KMS-11 (cell line): ENCODE data around the gene LMLN.

Experiments
- H2AFZ ChIP-seq: fragments of 200-600 bp; sonication (generic); 2 replicates; pipeline ENCODE4 v1.6.1; 2016; ENCODE audit warnings: antibody characterized with exemption, mixed run types, low read depth
- H3K27ac ChIP-seq: fragments of 200-600 bp; sonication (generic); 2 replicates; pipeline ENCODE4 v1.6.1; 2016; ENCODE audit warnings: mild to moderate bottlenecking, mixed run types
- H3K27me3 ChIP-seq: fragments of 200-600 bp; sonication (generic); 2 replicates; pipeline ENCODE4 v1.6.1; 2017; ENCODE audit warnings: mild to moderate bottlenecking, low read depth, mixed run types, moderate library complexity; ENCODE audit not compliant: insufficient read depth
- H3K36me3 ChIP-seq: fragments of 200-600 bp; sonication (generic); 2 replicates; pipeline ENCODE4 v1.6.1; 2017; ENCODE audit warnings: mild to moderate bottlenecking, mixed run types; ENCODE audit not compliant: insufficient read depth
- H3K4me1 ChIP-seq: fragments of 200-600 bp; sonication (generic); 2 replicates; pipeline ENCODE4 v1.6.1; 2016; ENCODE audit warnings: mild to moderate bottlenecking, low read depth, mixed run types; ENCODE audit not compliant: poor library complexity, severe bottlenecking
- H3K4me2 ChIP-seq: fragments of 200-600 bp; sonication (generic); 2 replicates; pipeline ENCODE4 v1.7.0; 2016; ENCODE audit warnings: mild to moderate bottlenecking, mixed run types
- H3K4me3 ChIP-seq: fragments of 200-600 bp; sonication (generic); IDR thresholded peaks from 2 replicates; pipeline ENCODE4 v1.6.1; 2017; ENCODE audit warnings: low read depth, low read length, mixed read lengths; ENCODE audit not compliant: insufficient read depth
- H3K79me2 ChIP-seq: fragments of 200-600 bp; sonication (generic); 2 replicates; pipeline ENCODE4 v1.6.1; 2016; ENCODE audit warnings: low read depth, mixed run types; ENCODE audit not compliant: insufficient read depth
- H3K9ac ChIP-seq: fragments of 200-600 bp; sonication (generic); 2 replicates; pipeline ENCODE4 v1.6.1; 2016; ENCODE audit warnings: mild to moderate bottlenecking, mixed run types
- H4K20me1 ChIP-seq: fragments of 200-600 bp; sonication (generic); 2 replicates; pipeline ENCODE4 v1.6.1; 2016; ENCODE audit warnings: mild to moderate bottlenecking, mixed run types; ENCODE audit not compliant: insufficient read depth
- TF ChIP-seq, protein P1 (sequence below): fragments of 200-600 bp; sonication (generic); conservative IDR thresholded peaks from 2 replicates; pipeline ENCODE4 v1.6.1; 2017; ENCODE audit warnings: low read depth, mild to moderate bottlenecking, antibody characterized with exemption, low read length, moderate library complexity, mixed read lengths

Gene LMLN

DNA sequence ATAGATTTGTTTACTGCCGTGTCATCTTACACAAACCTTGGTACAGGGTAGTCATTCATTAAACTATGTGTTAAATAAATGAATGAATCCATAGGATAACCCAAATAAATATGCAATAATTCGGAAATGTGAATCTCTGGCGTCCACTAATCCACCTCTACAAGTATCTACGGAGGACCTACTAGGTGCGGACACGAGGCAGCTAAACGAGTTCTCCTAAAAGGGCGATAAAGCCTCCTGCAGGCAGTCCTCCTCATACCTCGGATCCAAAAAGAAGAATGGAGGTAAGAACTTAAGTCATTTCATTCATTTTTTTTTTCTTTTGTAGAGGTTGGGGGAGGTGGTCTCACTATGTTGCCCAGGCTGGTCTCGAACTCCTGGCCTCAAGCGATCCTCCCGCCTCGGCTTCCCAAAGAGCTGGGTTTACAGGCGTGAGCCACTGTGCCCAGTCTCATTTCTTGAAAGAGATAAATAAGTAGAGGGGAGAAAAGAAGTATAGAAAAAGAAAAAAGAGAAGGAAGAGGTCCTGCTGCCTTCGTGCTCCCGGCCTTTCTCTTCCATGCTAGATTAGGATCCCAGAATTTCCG, 10.7 kb upstream of the LMLN start:
- H3K27ac ChIP-seq: peak overlapping the region; percentile 81
- H3K27me3 ChIP-seq: no peaks in the 10 kb centered on the region
- H3K79me2 ChIP-seq: peaks cover 41% of the 10 kb centered on the region
- peak overlapping the region; percentile 85 for H3K4me2 ChIP-seq
- H2AFZ ChIP-seq: peak overlapping the region; percentile 41
- TF ChIP-seq, protein P1, sequence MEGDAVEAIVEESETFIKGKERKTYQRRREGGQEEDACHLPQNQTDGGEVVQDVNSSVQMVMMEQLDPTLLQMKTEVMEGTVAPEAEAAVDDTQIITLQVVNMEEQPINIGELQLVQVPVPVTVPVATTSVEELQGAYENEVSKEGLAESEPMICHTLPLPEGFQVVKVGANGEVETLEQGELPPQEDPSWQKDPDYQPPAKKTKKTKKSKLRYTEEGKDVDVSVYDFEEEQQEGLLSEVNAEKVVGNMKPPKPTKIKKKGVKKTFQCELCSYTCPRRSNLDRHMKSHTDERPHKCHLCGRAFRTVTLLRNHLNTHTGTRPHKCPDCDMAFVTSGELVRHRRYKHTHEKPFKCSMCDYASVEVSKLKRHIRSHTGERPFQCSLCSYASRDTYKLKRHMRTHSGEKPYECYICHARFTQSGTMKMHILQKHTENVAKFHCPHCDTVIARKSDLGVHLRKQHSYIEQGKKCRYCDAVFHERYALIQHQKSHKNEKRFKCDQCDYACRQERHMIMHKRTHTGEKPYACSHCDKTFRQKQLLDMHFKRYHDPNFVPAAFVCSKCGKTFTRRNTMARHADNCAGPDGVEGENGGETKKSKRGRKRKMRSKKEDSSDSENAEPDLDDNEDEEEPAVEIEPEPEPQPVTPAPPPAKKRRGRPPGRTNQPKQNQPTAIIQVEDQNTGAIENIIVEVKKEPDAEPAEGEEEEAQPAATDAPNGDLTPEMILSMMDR: no peak
- H4K20me1 ChIP-seq: 0 out of 2 replicates have a peak, but pooled peaks cover 3% of the 10 kb centered on the region
- no peak overlapping the region for H3K4me3 ChIP-seq
- peak overlapping the region; percentile 97 for H3K9ac ChIP-seq
- peaks cover 33% of the 10 kb centered on the region; the same call in 1 of the 2 replicates for H3K36me3 ChIP-seq
- peaks cover 22% of the 10 kb centered on the region for H3K4me1 ChIP-seq

DNA sequence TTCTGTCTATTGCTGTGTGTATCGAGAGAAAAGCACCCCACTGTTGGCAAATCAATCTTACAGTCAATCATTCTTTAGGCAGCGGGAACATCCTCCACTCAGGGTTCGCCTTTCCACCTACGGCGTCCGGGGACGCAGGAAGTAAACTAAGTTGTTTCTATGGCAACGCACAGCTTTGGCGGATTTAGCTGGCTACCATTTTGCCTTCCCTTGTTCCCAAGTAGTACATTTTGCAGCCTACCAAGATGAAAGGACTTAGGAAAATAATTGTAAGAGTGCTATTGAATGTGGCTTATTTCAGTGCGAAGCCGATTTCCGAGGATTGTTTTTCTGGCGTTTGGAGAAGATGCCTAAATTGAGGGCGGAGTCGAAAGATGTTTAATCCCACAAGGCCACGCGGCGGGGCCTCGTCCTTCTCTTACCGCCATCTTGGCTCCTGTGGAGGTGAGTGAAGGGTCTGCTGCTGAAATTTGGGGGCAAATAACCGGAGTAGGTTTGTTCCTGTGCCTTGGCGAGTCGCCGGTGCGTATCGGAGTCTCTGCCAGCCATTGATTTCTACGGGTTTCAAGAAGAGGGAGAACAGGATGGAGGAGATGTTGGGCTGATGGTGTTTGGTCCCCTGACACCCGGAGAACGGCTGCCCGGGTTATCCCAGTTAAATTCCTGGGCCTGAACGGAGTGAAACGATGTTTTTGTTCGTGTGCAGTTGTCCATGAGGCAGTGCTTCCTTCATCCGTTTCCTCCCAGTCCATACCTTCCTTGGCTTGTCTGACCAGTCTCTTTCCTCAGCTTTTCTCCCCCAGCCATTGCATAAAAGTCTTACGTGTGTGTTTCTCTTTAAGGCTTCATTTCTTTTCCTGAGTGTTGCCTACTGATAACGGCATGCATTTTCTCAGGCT, 10.0 kb upstream of the LMLN start, which contains the start of gene RPL35A:
Gene RPL35A, plus strand, starts transcription at position 413 of the 899 bp plus-strand sequence. CDS start 778 bp downstream, outside the sequence.
- H3K36me3 ChIP-seq: peaks cover 33% of the 10 kb centered on the region; the same call in 1 of the 2 replicates
- H3K4me2 ChIP-seq: peak within 1 kb of the TSS; percentile 85
- H3K27me3 ChIP-seq: no peaks in the 10 kb centered on the region
- H3K9ac ChIP-seq: peak within 1 kb of the TSS; percentile 97
- peak within 1 kb of the TSS; percentile 81 for H3K27ac ChIP-seq
- TF ChIP-seq, protein P1: no peak
- 0 out of 2 replicates have a peak, but pooled peaks cover 9% of the 10 kb centered on the region for H4K20me1 ChIP-seq
- peaks cover 22% of the 10 kb centered on the region for H3K4me1 ChIP-seq
- H2AFZ ChIP-seq: peak within 1 kb of the TSS; percentile 41
- no peak within 1 kb of the TSS for H3K4me3 ChIP-seq
- H3K79me2 ChIP-seq: peaks cover 41% of the 10 kb centered on the region

DNA sequence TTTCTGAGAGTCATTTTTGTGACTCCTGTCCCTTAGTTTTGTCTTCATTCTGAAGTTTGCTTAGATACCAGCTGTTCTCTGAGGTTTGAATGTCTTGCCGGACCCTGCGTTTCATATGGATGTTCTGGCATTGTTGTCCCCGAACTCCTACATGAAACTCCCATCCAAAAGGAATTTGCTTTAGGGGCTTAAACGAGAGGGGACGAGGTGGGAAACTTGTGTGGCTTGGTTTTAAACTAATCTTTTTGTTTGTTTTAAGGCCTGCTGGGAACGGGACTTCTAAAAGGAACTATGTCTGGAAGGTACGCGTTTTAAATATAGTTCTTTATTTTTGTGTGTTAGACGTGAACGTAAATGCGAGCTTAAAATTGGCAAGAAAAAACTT, 9.3 kb upstream of the LMLN start:
- no peaks in the 10 kb centered on the region for H3K27me3 ChIP-seq
- peak overlapping the region; percentile 41; the same call in 1 of the 2 replicates for H2AFZ ChIP-seq
- peak overlapping the region; percentile 81 for H3K27ac ChIP-seq
- H3K9ac ChIP-seq: peak overlapping the region; percentile 97
- 0 out of 2 replicates have a peak, but pooled peaks cover 12% of the 10 kb centered on the region for H4K20me1 ChIP-seq
- H3K36me3 ChIP-seq: peaks cover 37% of the 10 kb centered on the region; the same call in 1 of the 2 replicates
- TF ChIP-seq, protein P1: no peak
- peaks cover 22% of the 10 kb centered on the region for H3K4me1 ChIP-seq
- no peak overlapping the region for H3K4me3 ChIP-seq
- peak overlapping the region; percentile 85 for H3K4me2 ChIP-seq
- H3K79me2 ChIP-seq: peaks cover 41% of the 10 kb centered on the region

DNA sequence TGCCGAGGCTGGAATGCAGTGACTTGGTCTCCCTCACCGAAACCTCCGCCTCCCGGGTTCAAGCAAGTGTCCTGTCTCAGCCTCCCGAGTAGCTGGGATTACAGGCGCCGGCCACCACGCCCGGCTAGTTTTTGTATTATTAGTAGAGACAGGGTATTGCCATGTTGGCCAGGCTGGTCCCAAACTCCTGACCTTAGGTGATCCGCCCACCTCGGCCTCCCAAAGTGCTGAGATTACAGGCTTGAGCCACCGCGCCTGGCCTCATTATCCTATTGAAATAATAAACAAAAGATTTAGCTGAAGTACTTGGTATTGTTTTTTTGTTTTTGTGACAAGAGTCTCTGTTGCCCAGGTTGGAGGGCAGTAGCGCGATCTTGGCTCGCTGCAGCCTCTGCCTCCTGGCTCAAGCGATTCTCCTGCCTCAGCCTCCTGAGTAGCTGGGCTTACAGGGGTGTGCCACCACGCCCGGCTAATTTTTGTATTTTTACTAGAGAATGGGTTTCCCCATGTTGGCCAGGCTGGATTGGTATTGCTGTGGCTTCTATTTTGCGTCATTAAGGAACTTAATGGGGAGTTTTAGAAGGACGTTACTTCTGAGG, 8.5 kb upstream of the LMLN start:
- H3K27ac ChIP-seq: no peak overlapping the region; the same call in 1 of the 2 replicates
- TF ChIP-seq, protein P1: no peak
- peak overlapping the region; percentile 85 for H3K4me2 ChIP-seq
- H3K9ac ChIP-seq: peak overlapping the region; percentile 97; the same call in 1 of the 2 replicates
- H3K4me1 ChIP-seq: peaks cover 22% of the 10 kb centered on the region
- no peak overlapping the region for H2AFZ ChIP-seq
- H3K27me3 ChIP-seq: no peaks in the 10 kb centered on the region
- H3K36me3 ChIP-seq: peaks cover 42% of the 10 kb centered on the region; the same call in 1 of the 2 replicates
- peaks cover 41% of the 10 kb centered on the region for H3K79me2 ChIP-seq
- H4K20me1 ChIP-seq: 0 out of 2 replicates have a peak, but pooled peaks cover 12% of the 10 kb centered on the region
- no peak overlapping the region for H3K4me3 ChIP-seq
